Activated CD8-positive, alpha-beta memory T cell treated with anti-CD3 and anti-CD28 coated beads for 1 hour (primary cell): ENCODE data around the gene LIPM.
"Not testable (repeated sequence)": the region's sequence is repeated elsewhere in the genome, so short reads cannot be mapped to it uniquely, and the experiment has no call there.

Source experiments
- DNase-seq, 2 donors: peaks; one replicate each; pipeline ENCODE4 v3.0.0-alpha.2; 2020; ENCODE audit warnings: low read depth in 1 of 2; ENCODE audit errors: extremely low read depth in 1 of 2

Gene LIPM

DNA sequence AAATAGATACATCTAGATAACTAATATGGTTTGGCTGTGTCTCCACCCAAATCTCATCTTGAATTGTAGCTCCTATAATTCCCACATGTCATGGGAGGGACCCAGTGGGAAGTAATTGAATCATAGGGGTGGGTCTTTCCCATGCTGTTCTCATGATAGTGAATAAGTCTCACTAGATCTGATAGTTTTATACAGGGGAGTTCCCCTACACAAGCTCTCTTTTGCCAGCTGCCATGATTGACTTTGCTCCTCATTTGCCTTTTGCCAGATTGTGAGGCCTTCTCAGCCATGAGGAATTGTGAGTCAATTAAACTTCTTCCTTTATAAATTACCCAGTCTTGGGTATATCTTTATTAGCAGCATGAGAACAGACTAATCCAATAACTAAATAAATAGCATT lies 35.1 kb downstream of the LIPM start:
- not testable (repeated sequence) for DNase-seq

DNA sequence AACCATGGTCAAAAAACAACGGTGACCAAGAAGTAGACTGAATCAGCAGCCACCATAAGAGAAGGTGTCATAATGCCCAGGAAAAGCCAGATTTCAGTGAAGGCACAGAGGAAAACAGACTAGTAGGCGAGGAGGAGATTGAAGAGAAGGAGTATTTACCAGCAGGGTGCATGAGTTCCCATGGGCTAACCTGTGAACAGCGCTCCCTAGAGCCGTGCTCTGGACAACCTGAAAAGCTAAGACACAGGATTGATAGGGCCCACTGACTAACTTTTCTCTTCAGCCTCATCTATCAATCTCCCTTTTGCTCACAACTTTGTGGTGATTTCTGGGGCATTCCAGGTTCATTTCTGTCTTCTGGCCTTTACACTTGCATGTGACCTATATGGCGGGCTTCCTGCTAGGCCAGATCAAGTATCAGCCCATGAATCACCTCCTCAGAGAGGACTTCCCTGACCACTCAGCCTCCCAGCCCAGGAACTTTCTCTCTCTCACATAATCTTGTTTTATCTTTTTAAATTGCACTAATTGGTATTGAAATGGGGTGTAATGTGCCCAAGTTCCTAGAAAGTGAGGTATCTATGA lies 36.3 kb downstream of the LIPM start:
- DNase-seq: no peak

DNA sequence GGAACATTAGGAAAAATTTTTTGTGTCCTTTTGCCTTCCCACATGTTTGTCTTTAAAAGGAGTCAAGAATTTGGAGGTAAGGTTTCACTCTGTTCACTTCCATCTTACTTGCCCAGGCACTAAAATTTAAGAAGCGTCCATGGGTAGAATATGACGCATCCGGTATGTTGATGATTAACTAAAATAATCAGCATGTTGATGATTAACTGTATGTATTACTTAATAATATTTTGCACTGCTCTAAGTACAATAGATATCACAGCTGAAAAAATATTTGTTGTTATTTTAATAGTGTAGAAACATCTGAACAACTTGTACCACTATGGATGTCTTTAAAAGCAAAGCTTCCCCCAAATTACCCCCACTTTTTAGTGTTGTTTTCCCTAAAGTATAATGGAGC lies 37.6 kb downstream of the LIPM start:
- no peak for DNase-seq

DNA sequence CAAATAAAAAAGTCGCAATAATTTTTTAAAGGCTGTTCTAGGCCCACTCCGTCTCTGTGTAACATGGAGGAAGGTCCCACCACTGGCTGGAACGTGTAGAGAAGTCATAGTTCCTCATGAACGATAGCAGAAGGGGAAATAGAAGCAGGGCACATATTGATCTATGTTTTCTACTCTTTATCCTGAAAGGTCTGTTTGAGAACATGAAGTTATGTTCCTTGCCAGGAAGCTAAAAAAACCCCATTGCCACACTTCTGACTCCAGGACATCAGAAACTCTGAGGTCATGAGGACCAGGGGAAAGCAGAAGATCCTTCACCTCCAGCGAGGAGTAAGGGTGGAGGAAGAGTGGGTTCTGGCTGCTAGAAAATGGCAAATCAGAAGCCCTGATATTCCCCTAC lies 38.4 kb downstream of the LIPM start:
- no peak for DNase-seq

DNA sequence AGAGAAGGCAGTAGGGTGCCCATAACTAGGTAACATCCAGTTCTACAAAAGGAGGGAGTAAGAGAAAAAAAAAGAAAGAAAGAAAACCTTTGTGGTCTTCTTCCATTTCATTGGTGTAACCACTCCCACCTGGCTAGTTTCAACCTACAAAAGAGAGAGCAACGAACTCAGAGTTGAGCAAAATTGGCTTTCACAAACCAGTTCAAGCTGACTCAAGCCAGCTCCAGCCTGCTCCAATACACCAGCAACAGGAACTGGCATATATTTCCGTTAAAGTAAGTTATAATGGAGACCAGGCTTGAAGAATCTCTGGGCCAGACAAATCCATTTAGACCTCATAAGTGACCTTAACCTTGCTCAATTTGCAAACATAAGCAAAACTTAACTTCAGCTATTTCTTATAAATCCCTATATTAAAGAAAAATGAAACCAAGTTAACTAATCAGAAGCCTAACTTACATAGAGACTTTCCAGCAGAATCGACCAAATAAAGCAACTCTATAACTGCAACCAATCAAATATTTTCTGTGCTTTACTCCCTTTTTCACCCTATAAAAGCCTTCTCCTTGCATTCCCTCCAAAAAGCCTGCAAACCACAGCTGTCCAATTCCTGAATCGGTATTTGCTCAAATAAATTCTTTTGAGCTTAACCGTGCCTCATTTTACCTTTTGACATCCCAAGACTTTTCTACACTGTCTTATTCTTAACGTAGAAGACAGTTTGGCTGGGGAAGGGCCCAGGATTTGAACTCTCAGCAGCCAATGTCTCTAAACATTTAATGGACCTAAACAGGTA lies 39.0 kb downstream of the LIPM start:
- DNase-seq: no peak

DNA sequence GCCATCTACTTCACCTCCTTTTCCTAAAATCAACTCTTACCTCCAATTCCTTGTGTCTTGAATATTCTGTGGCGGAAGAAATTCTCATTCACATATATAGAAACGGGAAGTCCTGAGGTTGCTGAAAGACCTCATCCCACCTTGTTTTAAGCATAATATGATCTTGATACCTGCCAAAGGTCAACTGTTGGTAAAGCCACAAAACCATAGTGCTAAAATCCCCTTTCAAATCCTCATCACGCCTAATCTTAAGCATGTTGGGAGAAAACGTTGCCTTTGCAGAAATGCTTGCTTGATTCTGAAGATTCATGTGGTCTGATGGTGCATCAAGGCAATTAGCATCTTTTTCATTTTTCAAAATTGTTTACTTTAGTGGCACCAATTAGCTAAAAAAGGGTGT lies 40.6 kb downstream of the LIPM start:
- no peak for DNase-seq

DNA sequence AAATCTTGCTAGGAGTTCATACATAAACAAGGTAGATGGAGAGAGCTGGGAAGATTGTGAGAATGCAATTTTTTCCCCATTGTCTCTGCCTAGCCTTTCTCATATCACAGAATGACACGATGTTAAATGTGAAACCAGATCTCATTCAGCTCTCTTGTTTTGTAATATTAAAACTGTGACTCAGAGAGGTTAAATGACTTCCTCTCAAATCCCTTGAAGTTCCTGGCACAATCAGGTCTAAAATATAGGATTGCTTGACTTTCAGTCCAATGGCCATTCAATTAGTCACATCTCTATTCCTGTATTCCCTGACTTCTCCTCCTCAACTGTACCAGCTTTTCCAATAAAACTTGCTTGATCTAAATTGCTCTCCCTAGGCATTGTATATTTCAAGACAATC lies 46.0 kb downstream of the LIPM start:
- no peak for DNase-seq

DNA sequence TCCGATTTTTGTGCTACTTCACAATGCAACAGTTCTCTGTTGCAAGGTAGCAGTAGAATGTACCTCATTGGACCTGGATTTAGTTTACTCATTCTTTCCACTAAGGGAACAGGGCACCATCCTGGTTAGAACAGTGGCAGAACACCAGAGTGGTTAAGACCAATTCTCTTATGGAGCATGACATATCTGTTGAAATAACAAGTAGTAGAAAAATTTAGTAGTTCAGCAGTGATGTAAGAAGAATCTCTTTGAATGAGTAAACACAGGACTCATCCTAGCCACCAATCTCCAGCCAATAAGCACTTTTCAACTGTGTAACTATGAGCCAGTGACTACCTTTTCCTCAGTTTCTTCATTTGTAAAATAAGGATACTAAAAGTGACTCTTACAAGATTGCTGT lies 46.7 kb downstream of the LIPM start:
- no peak for DNase-seq

DNA sequence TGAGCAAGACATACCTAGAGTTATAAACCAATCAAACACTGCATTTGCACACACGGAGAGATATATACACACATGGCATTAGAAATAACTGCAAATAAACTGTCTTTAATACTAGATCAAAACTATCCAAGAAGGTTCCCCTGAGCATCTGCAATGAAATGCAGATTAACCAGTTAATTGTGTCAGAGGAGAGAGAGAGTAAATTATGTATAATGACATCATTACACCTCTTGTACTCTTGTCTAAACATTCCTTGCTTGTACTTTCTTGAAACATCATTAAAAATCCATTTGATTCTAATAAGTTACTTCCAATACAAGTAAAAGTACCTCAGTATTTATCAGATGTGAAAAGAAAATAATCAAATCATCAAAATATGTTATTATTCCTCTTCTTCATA lies 48.2 kb downstream of the LIPM start:
- DNase-seq: no peak

DNA sequence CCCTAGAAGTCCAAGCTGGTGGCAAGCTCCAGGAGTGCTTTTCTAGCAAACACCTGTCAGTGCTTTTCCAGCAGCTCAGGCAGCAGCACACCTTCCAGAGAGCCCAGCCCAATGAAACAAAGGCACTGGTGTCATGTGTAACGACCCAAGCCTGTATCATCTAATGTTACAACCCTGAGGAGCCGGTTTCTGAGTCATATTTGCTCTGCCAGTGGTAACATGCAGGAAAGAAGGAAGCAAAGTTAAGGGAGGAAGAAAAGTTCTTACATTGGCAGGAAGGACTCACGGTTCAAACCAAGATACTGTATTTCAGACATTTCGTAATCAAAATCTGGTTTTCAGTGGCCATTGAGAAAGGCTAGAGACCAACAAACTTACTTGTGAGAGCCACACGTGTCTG lies 49.2 kb downstream of the LIPM start, which contains the start of gene ANKRD22:
TSS of gene ANKRD22 (minus strand) at position 139 of the 400 bp plus-strand sequence. CDS start 237 bp downstream, outside the sequence.
- no peak for DNase-seq

DNA sequence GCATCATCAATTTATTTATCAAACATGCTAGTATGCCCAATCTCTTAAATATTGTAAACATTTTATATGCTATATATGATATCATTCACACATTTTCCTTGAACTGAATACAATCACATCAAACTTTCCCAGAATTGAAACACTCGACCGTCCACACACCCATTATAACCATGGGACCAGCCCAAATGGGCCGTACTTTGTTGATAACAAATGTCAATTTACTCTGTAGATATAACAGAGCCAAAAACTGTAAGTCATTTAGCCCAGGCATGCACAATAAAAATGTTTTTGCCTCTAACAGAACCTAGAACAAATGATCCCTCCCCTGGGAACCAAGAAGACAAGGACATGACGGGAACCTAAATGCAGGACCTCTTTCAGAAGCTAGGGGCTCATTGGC lies 49.8 kb downstream of the LIPM start:
- no peak for DNase-seq

DNA sequence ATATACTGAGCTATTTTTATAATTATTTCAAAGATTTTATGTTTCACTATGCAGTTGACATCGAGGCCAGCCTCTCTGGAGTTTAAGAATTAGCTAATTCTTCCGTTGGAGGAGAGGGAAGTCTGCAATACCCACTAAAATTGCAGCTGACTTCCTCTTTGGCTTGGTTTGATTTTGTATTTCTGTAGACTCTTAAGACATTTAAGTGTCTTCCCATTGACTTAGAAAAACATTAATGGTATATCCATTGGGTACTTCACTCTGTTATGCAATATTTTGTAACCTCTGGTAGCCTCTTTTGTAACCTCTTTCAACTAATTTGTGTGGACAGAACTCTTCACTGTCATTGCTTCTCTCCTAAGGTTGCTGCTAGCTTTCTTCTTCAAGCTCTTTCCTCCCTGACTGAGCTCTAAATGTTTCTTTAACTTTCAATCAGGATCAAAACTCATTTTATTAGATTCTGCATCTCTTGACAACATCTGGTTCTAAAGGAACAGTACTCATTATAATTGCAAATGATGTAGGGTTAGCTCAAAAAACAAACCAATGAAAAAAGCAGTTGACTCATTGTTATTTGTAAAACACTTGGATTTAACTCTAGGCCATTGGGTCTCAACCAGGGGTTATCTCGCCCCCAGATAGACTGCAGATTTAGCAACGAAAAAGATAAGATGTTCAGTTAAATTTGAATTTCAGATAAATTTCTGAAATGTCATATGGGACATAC lies 50.8 kb downstream of the LIPM start:
- no peak for DNase-seq

DNA sequence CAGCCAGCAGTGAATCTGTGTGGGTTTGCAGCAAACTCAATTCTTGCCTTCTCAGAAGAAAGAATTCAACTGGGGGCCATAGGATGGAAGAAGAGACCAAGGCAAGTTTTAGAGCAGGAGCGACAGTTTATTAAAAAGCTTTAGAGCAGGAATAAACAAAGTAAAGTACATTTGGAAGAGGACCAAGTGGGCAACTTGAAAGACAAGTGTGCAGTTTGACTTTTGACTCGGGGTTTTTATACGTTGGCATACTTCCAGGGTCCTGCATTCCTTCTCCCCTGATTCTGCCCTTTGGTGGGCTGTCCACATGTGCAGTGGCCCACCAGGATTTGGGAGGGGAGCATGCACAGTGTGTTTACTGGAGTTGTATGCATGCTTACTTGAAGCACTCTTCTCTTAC lies 52.2 kb downstream of the LIPM start:
- DNase-seq: no peak

DNA sequence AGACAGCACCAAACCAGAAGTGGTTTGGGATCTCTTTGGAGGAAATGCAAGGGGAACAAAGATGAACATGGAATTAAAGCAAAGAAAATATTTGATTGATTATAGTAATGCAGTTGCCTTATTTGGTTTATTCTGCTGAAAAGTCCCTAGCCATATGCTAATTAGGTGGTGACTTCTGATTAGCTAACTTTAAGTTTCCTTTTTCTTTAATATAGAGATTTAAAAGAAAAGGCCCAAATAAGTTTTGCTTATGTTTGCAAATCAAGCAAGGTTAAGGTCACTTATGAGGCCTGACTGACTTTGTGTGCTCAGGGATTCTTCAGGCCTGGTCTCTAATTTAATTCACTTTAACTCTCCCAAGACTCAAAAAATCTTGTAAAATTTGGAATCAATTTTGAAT lies 55.3 kb downstream of the LIPM start:
- DNase-seq: no peak

DNA sequence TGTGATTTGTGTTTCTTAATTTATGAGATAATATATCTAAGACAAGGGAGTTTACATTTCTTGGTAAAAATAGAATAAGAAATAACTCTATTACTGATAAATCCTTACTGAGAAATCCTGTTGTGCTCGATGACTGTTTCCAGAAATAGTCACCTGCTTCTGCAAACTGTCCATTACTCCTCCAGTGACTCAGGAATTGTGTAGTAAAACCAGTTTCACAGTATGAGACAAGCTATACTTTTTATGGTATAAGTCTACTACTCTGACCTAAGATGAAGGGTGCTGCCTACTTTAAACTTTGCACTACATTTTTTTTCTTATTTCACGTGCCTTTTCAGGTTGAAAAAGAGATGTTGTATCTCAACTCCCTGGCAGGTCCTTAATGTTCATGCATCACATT lies 56.0 kb downstream of the LIPM start:
- DNase-seq: no peak

DNA sequence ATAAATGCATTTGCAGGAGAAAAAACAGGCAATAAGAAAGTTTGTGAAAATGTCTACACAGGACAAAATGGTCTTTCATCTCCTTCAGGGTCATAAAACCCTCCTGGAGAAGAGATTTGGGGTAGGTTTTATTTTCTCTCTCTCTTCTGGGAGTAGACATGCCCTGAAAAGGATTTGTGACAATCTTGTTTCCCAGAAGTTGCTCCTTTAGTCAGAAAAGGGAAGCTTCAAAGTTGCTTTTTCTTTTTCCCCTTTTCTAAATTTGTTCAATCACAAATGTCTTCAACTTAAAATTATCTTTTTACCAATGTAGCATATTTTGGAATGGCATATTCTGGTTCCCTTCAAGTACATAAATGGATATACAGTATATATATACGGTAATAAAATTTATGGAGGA lies 58.5 kb downstream of the LIPM start:
- no peak for DNase-seq

DNA sequence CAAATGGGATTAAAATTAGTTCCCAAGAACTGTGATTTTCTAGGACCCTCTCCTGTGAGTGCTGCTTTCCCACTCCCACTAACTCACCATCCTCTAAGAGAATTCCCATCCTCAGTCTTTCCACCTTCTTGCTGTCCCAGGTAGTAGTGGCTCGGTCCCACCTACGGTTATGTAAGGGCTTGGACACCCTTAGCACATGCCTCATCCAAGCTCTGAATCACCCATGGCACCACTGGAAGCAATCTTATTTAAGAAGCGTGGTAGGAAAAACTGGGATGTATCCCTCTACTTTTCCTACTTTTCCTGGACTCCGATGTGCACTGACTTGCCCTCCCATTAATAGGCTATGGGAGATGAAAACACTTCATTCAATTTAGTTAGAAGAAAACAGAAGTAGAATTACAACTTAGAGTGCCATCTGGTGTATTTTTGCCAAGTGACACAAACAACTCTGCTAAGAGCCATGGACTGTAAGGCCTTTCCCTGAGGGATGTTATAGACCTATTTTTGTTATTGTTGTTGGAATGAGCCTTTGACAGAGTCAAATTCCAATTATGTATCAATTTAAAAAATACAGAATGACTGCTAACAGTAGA lies 62.8 kb downstream of the LIPM start:
- DNase-seq: no peak

DNA sequence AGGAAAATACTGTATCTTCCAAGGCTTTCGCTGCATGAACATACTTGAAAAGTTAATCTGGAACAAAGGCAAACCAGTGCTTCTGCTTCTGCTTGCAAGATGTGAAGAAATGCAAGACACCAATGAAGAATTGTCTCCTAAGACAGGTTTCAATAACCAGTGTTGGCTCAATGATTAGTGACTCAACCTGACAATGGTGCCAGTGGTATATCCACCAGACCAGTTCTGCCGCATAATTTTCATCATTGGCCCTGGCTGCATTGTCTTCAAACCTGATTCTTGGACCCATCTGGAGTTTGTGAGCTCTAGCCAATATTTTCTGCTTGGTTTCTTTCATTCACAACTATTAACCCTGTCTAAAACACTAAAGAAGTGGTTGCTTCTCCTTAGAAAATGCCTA lies 63.9 kb downstream of the LIPM start:
- no peak for DNase-seq

DNA sequence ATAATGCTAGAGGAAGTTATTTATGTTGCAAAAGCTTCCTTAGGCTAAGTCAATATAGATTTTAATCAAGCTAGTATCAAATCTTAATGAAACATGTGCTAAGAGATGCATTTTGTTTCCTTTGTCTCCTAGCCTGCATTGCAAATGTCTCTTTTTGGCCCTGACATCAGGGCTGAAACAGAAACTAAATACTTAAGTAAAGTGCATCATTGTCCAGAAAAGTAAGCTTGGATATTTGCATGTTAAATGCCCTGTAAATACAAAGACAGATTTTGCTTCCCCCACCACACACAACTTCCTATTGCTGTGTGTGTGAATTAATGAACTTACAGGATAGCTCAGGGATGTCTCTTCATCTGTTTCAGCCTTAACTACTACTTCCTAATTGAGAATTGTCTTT lies 67.6 kb downstream of the LIPM start:
- DNase-seq: no peak
